ENCODE measurements around the gene SMAD7. TPM values are rescaled to one million over a fixed set of nuclear protein-coding genes. Genes with fewer than 3 reads are reported as not detected.

SMAD7 gene
- total RNA-seq, 2 donors from 2014 or later = 23.3 to 44.5 TPM

DNA sequence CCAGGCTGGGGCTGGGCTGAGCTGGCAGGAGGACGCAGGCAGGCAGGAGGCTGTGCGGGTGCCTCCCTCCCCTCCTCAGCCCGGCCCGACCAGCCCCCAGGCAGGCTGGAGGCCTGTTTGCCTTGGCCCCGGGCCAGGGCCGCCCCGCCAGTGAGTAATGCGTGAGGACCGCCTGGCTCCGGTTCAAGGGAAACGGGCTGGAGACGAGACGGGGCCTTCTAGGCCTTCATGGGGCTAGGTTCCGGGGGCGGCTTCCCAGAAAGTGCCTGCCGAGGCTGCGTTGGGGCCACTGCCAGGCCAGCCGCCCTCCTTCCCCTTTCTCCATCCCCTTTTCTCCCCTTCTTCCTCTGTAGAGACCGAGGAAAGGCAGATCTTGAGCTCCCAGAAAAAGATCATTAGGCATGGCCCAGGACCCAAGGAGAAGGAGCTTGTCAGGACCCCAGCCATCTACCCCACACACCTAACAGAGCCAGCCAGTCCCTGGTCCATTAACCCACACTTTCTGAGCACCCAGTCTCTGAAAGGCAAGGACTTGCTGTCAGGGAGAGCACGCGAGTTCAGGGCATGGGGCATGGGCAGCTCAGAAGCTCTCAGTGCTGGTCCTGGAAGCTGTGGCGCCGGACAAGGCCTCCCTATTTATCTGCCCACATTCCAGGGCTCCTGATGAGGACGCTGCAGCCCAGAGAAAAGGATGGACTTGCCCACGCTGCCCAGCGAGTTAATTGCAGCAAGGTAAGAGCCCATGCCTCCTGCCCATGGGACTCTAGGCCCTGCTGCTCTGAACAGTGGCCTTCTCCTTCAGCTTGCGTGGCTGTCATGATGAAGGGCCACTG lies 48.5 kb downstream of the SMAD7 start:
- H3K27me3 ChIP-seq = no peaks in the 10 kb centered on the region
- TF ChIP-seq, protein P1, sequence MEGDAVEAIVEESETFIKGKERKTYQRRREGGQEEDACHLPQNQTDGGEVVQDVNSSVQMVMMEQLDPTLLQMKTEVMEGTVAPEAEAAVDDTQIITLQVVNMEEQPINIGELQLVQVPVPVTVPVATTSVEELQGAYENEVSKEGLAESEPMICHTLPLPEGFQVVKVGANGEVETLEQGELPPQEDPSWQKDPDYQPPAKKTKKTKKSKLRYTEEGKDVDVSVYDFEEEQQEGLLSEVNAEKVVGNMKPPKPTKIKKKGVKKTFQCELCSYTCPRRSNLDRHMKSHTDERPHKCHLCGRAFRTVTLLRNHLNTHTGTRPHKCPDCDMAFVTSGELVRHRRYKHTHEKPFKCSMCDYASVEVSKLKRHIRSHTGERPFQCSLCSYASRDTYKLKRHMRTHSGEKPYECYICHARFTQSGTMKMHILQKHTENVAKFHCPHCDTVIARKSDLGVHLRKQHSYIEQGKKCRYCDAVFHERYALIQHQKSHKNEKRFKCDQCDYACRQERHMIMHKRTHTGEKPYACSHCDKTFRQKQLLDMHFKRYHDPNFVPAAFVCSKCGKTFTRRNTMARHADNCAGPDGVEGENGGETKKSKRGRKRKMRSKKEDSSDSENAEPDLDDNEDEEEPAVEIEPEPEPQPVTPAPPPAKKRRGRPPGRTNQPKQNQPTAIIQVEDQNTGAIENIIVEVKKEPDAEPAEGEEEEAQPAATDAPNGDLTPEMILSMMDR (IDR thresholded peaks at IDR 0.05) = no peak
- peak in 1 of 3 donors; percentile 13 for TF ChIP-seq POLR2A (IDR thresholded peaks at IDR 0.05)
- H3K4me3 ChIP-seq = no peak overlapping the region
- DNase-seq (peak; percentile 79 to 96 (median 88)), ATAC-seq (peak; percentile 87)
- H3K4me1 ChIP-seq = peaks cover 15% of the 10 kb centered on the region
- peaks cover 0 to 5% (median 0%) of the 10 kb centered on the region in 3 donors for H3K9me3 ChIP-seq
- peak overlapping the region; percentile 32 to 81 (median 67) for H3K27ac ChIP-seq
- intact Hi-C loops (cut with DNase I) = no loop called here
- H3K36me3 ChIP-seq (replicated peaks in 1 of 2; ENCODE audit: insufficient read depth in 1 of 2, low read depth in 2 of 2) = no peaks in the 10 kb centered on the region
- 45 to 61% methylated on average over 8 to 26 of the region's 27 CpGs for WGBS, 2 donors

DNA sequence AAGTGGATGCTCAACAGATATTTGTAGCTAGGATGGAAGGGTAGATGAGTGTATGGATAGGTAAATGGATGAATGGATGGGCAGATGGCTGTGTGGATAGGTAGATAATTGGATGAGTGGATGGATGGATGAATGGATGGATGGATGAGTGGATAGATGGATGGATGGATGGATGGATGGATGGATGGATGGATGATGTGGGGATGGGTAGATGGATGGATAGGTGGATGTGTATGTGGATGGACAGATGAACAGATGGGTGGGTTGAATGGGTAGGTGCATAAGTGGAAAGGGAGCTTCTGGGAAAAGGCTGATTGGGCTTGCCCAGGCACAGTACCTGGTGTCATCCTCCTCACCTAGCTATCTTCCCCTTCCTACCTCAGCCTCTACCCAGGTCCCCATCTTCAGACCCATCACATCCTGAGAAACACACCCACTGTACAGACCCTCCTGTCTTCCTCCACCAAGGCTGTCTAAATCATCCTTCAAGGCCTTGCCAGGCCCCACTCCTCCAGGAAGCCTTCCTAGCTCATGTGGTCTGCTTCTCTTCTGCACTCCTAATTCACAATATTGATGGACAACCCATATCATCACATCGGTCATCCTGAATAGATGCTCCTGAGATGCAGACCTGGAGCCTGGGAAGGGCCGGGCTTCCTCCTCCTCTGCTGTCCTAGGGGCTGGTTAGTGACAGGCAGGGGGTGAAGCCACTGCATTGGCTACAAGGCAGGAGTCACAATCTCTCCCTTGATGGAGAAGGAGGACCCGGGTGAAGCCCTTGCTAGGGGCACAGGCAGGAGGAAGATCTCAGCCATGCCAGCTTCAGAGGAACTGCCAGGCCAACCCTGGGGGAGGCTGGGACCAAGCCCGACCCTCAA lies 49.4 kb downstream of the SMAD7 start:
- Histone ChIP-seq H3K27ac (peak overlapping the region in 3 of 4 donors; percentile 32 to 81 (median 69)), H3K4me3 (no peak overlapping the region), H3K9me3 (peaks cover 0 to 5% (median 0%) of the 10 kb centered on the region in 3 donors), H3K27me3 (no peaks in the 10 kb centered on the region), H3K36me3 (replicated peaks in 1 of 2; ENCODE audit: insufficient read depth in 1 of 2, low read depth in 2 of 2) (no peaks in the 10 kb centered on the region), H3K4me1 (peaks cover 15% of the 10 kb centered on the region)
- ATAC-seq = no peak
- 46 to 67% methylated on average over 1 to 4 of the region's 4 CpGs for WGBS, 2 donors
- intact Hi-C loops (cut with DNase I) = no loop called here
- TF ChIP-seq, protein P1 (IDR thresholded peaks at IDR 0.05) = no peak
- no peak for TF ChIP-seq POLR2A (IDR thresholded peaks at IDR 0.05)
- no peak for DNase-seq

GRCh38 chr18:48900469-48900868 lies 50.3 kb downstream of the SMAD7 start:
- peaks cover 15% of the 10 kb centered on the region for H3K4me1 ChIP-seq
- peaks cover 0 to 5% (median 0%) of the 10 kb centered on the region in 3 donors for H3K9me3 ChIP-seq
- no peaks in the 10 kb centered on the region for H3K27me3 ChIP-seq
- intact Hi-C loops (cut with DNase I) = no loop called here
- TF ChIP-seq, protein P1 (IDR thresholded peaks at IDR 0.05) = no peak
- TF ChIP-seq POLR2A (IDR thresholded peaks at IDR 0.05) = no peak
- 68 to 72% methylated on average over 1 of the region's 1 CpG for WGBS, 2 donors
- H3K36me3 ChIP-seq (replicated peaks in 1 of 2; ENCODE audit: insufficient read depth in 1 of 2, low read depth in 2 of 2) = no peaks in the 10 kb centered on the region
- no peak overlapping the region for H3K27ac ChIP-seq
- DNase-seq (no peak), ATAC-seq (no peak)
- no peak overlapping the region for H3K4me3 ChIP-seq

- 78 to 80% methylated on average over 4 of the region's 4 CpGs for WGBS, 2 donors
- no peaks in the 10 kb centered on the region for H3K27me3 ChIP-seq
These were observed 51.1 kb downstream of the SMAD7 start for GRCh38 chr18:48899558-48900174.

More at GRCh38 chr18:48899558-48900174, 51.1 kb downstream of the SMAD7 start:
- H3K27ac ChIP-seq = no peak overlapping the region
- TF ChIP-seq, protein P1 (IDR thresholded peaks at IDR 0.05) = no peak
- no peak for TF ChIP-seq POLR2A (IDR thresholded peaks at IDR 0.05)
- no peak for DNase-seq
- intact Hi-C loops (cut with DNase I) = no loop called here
- no peak for ATAC-seq
- peaks cover 15% of the 10 kb centered on the region for H3K4me1 ChIP-seq
- H3K9me3 ChIP-seq = peaks cover 0 to 1% (median 0%) of the 10 kb centered on the region in 3 donors
- H3K4me3 ChIP-seq = no peak overlapping the region
- H3K36me3 ChIP-seq (replicated peaks in 1 of 2; ENCODE audit: insufficient read depth in 1 of 2, low read depth in 2 of 2) = no peaks in the 10 kb centered on the region

Measured in body of pancreas (tissue), 4 donors.